Mesodermal cell (in vitro differentiated cells): ENCODE data around the gene PRSS48.

Experiments
- H3K27ac ChIP-seq: 2 replicates; pipeline ENCODE4 v1.7.0; 2013; ENCODE audit warnings: mild to moderate bottlenecking, low read depth, low read length, moderate library complexity; ENCODE audit not compliant: severe bottlenecking
- H3K36me3 ChIP-seq: 2 replicates; pipeline ENCODE4 v1.7.1; 2013; ENCODE audit warnings: mild to moderate bottlenecking, low read length, moderate library complexity; ENCODE audit not compliant: control insufficient read depth, insufficient read depth
- H3K4me1 ChIP-seq: one replicate; pipeline ENCODE4 v1.7.1; 2013; ENCODE audit warnings: mild to moderate bottlenecking, low read length; ENCODE audit not compliant: insufficient read depth, control insufficient read depth, poor library complexity, severe bottlenecking
- H3K4me3 ChIP-seq: 2 replicates; pipeline ENCODE4 v1.7.0; 2013; ENCODE audit warnings: low read length, control low read depth, mild to moderate bottlenecking; ENCODE audit not compliant: insufficient read depth, poor library complexity, severe bottlenecking; ENCODE audit errors: extremely low read depth
- H3K9me3 ChIP-seq: 2 replicates; pipeline ENCODE4 v1.7.1; 2013; ENCODE audit warnings: mild to moderate bottlenecking, low read length, moderate library complexity; ENCODE audit not compliant: control insufficient read depth
- WGBS, 2 experiments: methylation state at CpG; one replicate each; pipeline ENCODE4 v1.1.5; 2013; ENCODE audit warnings: missing lambda C conversion rate in 2 of 2; ENCODE audit not compliant: insufficient coverage in 2 of 2; 5-methylcytosine and 5-hydroxymethylcytosine counted together

The PRSS48 gene

GRCh38 chr4:151294833-151295496 is 18.0 kb downstream of the PRSS48 start:
- 93 to 99% methylated on average over 5 of the region's 5 CpGs for WGBS, 2 experiments
- Histone ChIP-seq H3K4me1 (peaks cover 3% of the 10 kb centered on the region), H3K4me3 (no peak overlapping the region), H3K9me3 (no peaks in the 10 kb centered on the region), H3K27ac (no peak overlapping the region), H3K36me3 (peaks cover 3% of the 10 kb centered on the region)

- Histone ChIP-seq H3K9me3 (no peaks in the 10 kb centered on the region), H3K27ac (no peak overlapping the region), H3K4me1 (peaks cover 3% of the 10 kb centered on the region), H3K4me3 (no peak overlapping the region), H3K36me3 (peaks cover 7% of the 10 kb centered on the region)
- 100% methylated on average over 1 of the region's 3 CpGs; no CpG with 5 or more reads in 1 of the 2 experiments for WGBS, 2 experiments
These were observed 19.3 kb downstream of the PRSS48 start for GRCh38 chr4:151296227-151296626.

- Histone ChIP-seq H3K4me3 (no peak overlapping the region), H3K27ac (no peak overlapping the region), H3K36me3 (peaks cover 7% of the 10 kb centered on the region), H3K9me3 (no peaks in the 10 kb centered on the region), H3K4me1 (peaks cover 3% of the 10 kb centered on the region)
These were observed 20.2 kb downstream of the PRSS48 start for GRCh38 chr4:151297170-151297569.

- WGBS, 2 experiments, result 89 to 100% methylated on average over 4 of the region's 4 CpGs
- no peaks in the 10 kb centered on the region for H3K9me3 ChIP-seq
- H3K4me1 ChIP-seq, result no peaks in the 10 kb centered on the region
- H3K36me3 ChIP-seq, result peaks cover 7% of the 10 kb centered on the region
- H3K4me3 ChIP-seq, result no peak overlapping the region
- H3K27ac ChIP-seq, result no peak overlapping the region
These were observed 25.5 kb downstream of the PRSS48 start for GRCh38 chr4:151302432-151302831.

- H3K4me3 ChIP-seq, result no peak overlapping the region
- no peaks in the 10 kb centered on the region for H3K9me3 ChIP-seq
- no peaks in the 10 kb centered on the region for H3K4me1 ChIP-seq
- H3K36me3 ChIP-seq, result peaks cover 10% of the 10 kb centered on the region
- H3K27ac ChIP-seq, result no peak overlapping the region
These were observed 27.3 kb downstream of the PRSS48 start for GRCh38 chr4:151304226-151304625.

- no peaks in the 10 kb centered on the region for H3K9me3 ChIP-seq
- no peaks in the 10 kb centered on the region for H3K4me1 ChIP-seq
- H3K4me3 ChIP-seq, result no peak overlapping the region
- peaks cover 10% of the 10 kb centered on the region for H3K36me3 ChIP-seq
- no peak overlapping the region for H3K27ac ChIP-seq
These were observed 27.8 kb downstream of the PRSS48 start for GRCh38 chr4:151304755-151305154.

GRCh38 chr4:151310124-151310728 is 33.3 kb downstream of the PRSS48 start:
- 83 to 100% methylated on average over 1 to 2 of the region's 5 CpGs for WGBS, 2 experiments

GRCh38 chr4:151313306-151314009 is 36.5 kb downstream of the PRSS48 start:
- H3K4me1 ChIP-seq, result peaks cover 10% of the 10 kb centered on the region
- no peak overlapping the region for H3K4me3 ChIP-seq
- WGBS, 2 experiments, result 95 to 97% methylated on average over 4 to 5 of the region's 6 CpGs
- H3K9me3 ChIP-seq, result no peaks in the 10 kb centered on the region
- peaks cover 3% of the 10 kb centered on the region for H3K36me3 ChIP-seq
- no peak overlapping the region for H3K27ac ChIP-seq

More at GRCh38 chr4:151310124-151310728, 33.3 kb downstream of the PRSS48 start:
- H3K4me3 ChIP-seq, result no peak overlapping the region
- no peaks in the 10 kb centered on the region for H3K9me3 ChIP-seq
- H3K27ac ChIP-seq, result no peak overlapping the region
- peaks cover 10% of the 10 kb centered on the region for H3K4me1 ChIP-seq
- peaks cover 3% of the 10 kb centered on the region for H3K36me3 ChIP-seq

GRCh38 chr4:151314010-151314355 is 37.0 kb downstream of the PRSS48 start:
- Histone ChIP-seq H3K9me3 (no peaks in the 10 kb centered on the region), H3K4me1 (peaks cover 10% of the 10 kb centered on the region), H3K27ac (no peak overlapping the region), H3K36me3 (no peaks in the 10 kb centered on the region), H3K4me3 (no peak overlapping the region)
- WGBS, 2 experiments, result 82 to 100% methylated on average over 1 of the region's 1 CpG

- no CpG with 5 or more reads among the region's 1 CpG for WGBS, 2 experiments
- Histone ChIP-seq H3K27ac (no peak overlapping the region), H3K36me3 (no peaks in the 10 kb centered on the region), H3K9me3 (no peaks in the 10 kb centered on the region), H3K4me3 (no peak overlapping the region), H3K4me1 (peaks cover 10% of the 10 kb centered on the region)
These were observed 37.5 kb downstream of the PRSS48 start for GRCh38 chr4:151314479-151314878.
